GM21515 (cell line): ENCODE measurements around the gene ACSS1.
A peak's percentile ranks its signal among the peaks of the same experiment; 100 is the strongest.

Experiments used
- ATAC-seq: cut with Tn5 transposase; IDR thresholded peaks from one replicate; pipeline ENCODE4 v1.9.1; 2021; ENCODE audit not compliant: unreplicated experiment

Gene ACSS1

GRCh38 chr20:25048519-25048952, 9.4 kb downstream of the ACSS1 start:
- ATAC-seq, result no peak

GRCh38 chr20:25047766-25048165, 10.2 kb downstream of the ACSS1 start:
- no peak for ATAC-seq

- no peak for ATAC-seq
These were observed 10.9 kb downstream of the ACSS1 start for GRCh38 chr20:25046736-25047666.

- ATAC-seq, result no peak
These were observed 11.7 kb downstream of the ACSS1 start for GRCh38 chr20:25046181-25046641.

GRCh38 chr20:25045343-25045712, 12.6 kb downstream of the ACSS1 start:
- no peak for ATAC-seq

- ATAC-seq, result no peak
These were observed 13.1 kb downstream of the ACSS1 start for GRCh38 chr20:25044660-25045342.

- no peak for ATAC-seq
These were observed 13.7 kb downstream of the ACSS1 start for GRCh38 chr20:25044261-25044560.

GRCh38 chr20:25043499-25044260, 14.3 kb downstream of the ACSS1 start:
- no peak for ATAC-seq

GRCh38 chr20:25042531-25043498, 15.1 kb downstream of the ACSS1 start:
- ATAC-seq, result peak; percentile 84

- no peak for ATAC-seq
These were observed 16.0 kb downstream of the ACSS1 start for GRCh38 chr20:25041813-25042530.

- no peak for ATAC-seq
These were observed 17.5 kb downstream of the ACSS1 start for GRCh38 chr20:25040438-25040831.

- no peak for ATAC-seq
These were observed 18.1 kb downstream of the ACSS1 start for GRCh38 chr20:25039697-25040437.

GRCh38 chr20:25038591-25039015, 19.3 kb downstream of the ACSS1 start:
- no peak for ATAC-seq

- no peak for ATAC-seq
These were observed 19.9 kb downstream of the ACSS1 start for GRCh38 chr20:25038103-25038410.

GRCh38 chr20:25037288-25038102, 20.4 kb downstream of the ACSS1 start:
- no peak for ATAC-seq

GRCh38 chr20:25036331-25036936, 21.5 kb downstream of the ACSS1 start:
- ATAC-seq, result no peak

GRCh38 chr20:25035921-25036320, 22.0 kb downstream of the ACSS1 start:
- no peak for ATAC-seq

- no peak for ATAC-seq
These were observed 24.0 kb downstream of the ACSS1 start for GRCh38 chr20:25033924-25034300.
